Hypothalamus (tissue), 51 donors: Measurements from ENCODE around the gene PCDHA8.
"Not testable (repeated sequence)": the region's sequence is repeated elsewhere in the genome, so short reads cannot be mapped to it uniquely, and the experiment has no call there.

ENCODE experiments used
- DNase-seq, 51 donors: peaks; one replicate each; lab custom pipeline; 2025; lab: John Stamatoyannopoulos, UW

PCDHA8 gene

GRCh38 chr5:140870221-140871201 lies 29.5 kb downstream of the PCDHA8 start:
- DNase-seq, result no peak

GRCh38 chr5:140875085-140876065 lies 34.4 kb downstream of the PCDHA8 start, which contains the start of gene PCDHA12:
TSS of gene PCDHA12 (plus strand) at chr5:140875308. CDS start at chr5:140875473, 165 bp downstream.
- DNase-seq, result no peak

GRCh38 chr5:140876541-140877261 lies 35.7 kb downstream of the PCDHA8 start:
- not testable (repeated sequence) for DNase-seq

DNA sequence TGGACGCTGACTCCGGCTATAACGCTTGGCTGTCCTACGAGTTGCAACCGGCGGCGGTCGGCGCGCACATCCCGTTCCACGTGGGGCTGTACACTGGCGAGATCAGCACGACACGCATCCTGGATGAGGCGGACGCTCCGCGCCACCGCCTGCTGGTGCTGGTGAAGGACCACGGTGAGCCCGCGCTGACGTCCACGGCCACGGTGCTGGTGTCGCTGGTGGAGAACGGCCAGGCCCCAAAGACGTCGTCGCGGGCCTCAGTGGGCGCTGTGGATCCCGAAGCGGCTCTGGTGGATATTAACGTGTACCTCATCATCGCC lies 36.2 kb downstream of the PCDHA8 start:
- no peak for DNase-seq

- DNase-seq, result peak in 4 of 51 donors; percentile 7 to 17 (median 11)
Observed at GRCh38 chr5:140881889-140882590, 41.1 kb downstream of the PCDHA8 start, which contains the start of gene PCDHA13. TSS of gene PCDHA13 (plus strand) at chr5:140882124. CDS start at chr5:140882269, 145 bp downstream.

GRCh38 chr5:140882591-140882899 lies 41.6 kb downstream of the PCDHA8 start:
- DNase-seq, result peak in 2 of 51 donors; percentile 1 to 7

DNA sequence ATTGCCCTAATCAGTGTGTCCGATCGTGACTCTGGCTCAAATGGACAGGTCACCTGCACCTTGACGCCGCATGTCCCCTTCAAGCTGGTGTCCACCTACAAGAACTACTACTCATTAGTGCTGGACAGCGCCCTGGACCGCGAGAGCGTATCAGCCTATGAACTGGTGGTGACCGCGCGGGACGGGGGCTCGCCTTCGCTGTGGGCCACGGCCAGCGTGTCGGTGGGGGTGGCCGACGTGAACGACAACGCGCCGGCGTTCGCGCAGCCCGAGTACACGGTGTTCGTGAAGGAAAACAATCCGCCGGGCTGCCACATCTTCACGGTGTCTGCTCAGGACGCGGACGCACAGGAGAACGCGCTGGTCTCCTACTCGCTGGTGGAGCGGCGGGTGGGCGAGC lies 42.4 kb downstream of the PCDHA8 start:
- no peak for DNase-seq

DNA sequence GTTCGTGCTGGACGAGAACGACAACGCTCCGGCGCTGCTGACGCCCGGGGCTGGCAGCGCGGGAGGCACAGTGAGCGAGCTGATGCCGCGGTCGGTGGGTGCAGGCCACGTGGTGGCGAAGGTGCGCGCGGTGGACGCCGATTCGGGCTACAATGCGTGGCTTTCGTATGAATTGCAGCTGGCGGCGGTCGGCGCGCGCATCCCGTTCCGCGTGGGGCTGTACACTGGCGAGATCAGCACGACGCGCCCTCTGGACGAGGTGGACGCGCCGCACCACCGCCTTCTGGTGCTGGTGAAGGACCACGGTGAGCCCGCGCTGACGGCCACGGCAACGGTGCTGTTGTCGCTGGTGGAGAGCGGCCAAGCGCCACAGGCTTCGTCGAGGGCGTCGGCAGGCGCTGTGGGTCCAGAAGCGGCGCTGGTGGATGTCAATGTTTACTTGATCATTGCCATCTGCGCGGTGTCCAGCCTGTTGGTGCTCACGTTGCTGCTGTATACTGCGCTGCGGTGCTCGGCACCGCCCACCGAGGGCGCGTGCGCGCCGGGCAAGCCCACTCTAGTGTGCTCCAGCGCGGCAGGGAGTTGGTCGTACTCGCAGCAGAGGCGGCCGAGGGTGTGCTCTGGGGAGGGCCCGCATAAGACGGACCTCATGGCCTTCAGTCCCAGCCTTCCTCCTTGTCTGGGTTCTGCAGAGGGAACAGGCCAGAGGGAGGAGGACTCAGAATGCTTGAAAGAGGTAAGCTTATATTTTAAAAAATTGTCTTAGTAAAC lies 43.1 kb downstream of the PCDHA8 start:
- no peak for DNase-seq
